Smooth muscle cell (in vitro differentiated cells): Measurements from ENCODE around the gene DDC. TPM values are rescaled to one million over a fixed set of nuclear protein-coding genes. Genes with fewer than 3 reads are reported as not detected.

Source experiments
- DNase-seq: peaks from one replicate; lab custom pipeline; 2025; ENCODE audit not compliant: unreplicated experiment; lab: John Stamatoyannopoulos, UW
- H2AFZ ChIP-seq: fragments of 200-600 bp; sonication (generic); 2 replicates; pipeline ENCODE4 v1.6.0; 2016; ENCODE audit warnings: antibody characterized with exemption, low read depth, mild to moderate bottlenecking
- H3F3A ChIP-seq: fragments of 200-600 bp; sonication (generic); 2 replicates; pipeline ENCODE4 v1.6.0; 2017; ENCODE audit warnings: antibody characterized with exemption, low read depth
- H3K27ac ChIP-seq: fragments of 200-600 bp; sonication (generic); 2 replicates; pipeline ENCODE4 v1.5.1; 2016; ENCODE audit warnings: low read depth, mild to moderate bottlenecking
- H3K27me3 ChIP-seq: fragments of 200-600 bp; sonication (generic); 2 replicates; pipeline ENCODE4 v1.6.1; 2016; ENCODE audit warnings: low read depth, mild to moderate bottlenecking
- H3K36me3 ChIP-seq: fragments of 200-600 bp; sonication (generic); 2 replicates; pipeline ENCODE4 v1.5.1; 2016; ENCODE audit warnings: low read depth
- H3K4me1 ChIP-seq: fragments of 200-600 bp; sonication (generic); 2 replicates; pipeline ENCODE4 v1.5.1; 2016; ENCODE audit warnings: low read depth
- H3K4me2 ChIP-seq: fragments of 200-600 bp; sonication (generic); 2 replicates; pipeline ENCODE4 v1.6.0; 2016; ENCODE audit warnings: mild to moderate bottlenecking
- H3K4me3 ChIP-seq: fragments of 200-600 bp; sonication (generic); 2 replicates; pipeline ENCODE4 v1.5.1; 2016; ENCODE audit warnings: mild to moderate bottlenecking
- H3K79me2 ChIP-seq: fragments of 200-600 bp; sonication (generic); 2 replicates; pipeline ENCODE4 v1.6.0; 2016; ENCODE audit warnings: low read depth, mild to moderate bottlenecking
- H3K9ac ChIP-seq: fragments of 200-600 bp; sonication (generic); 2 replicates; pipeline ENCODE4 v1.6.0; 2016; ENCODE audit warnings: low read depth
- H3K9me3 ChIP-seq: fragments of 200-600 bp; sonication (generic); replicated peaks from 2 replicates; pipeline ENCODE4 v1.5.1; 2016; ENCODE audit warnings: low read depth
- H4K20me1 ChIP-seq: fragments of 200-600 bp; sonication (generic); 2 replicates; pipeline ENCODE4 v1.6.0; 2016; ENCODE audit warnings: low read depth
- WGBS: methylation state at CpG from one replicate; pipeline ENCODE4 v1.1.7; 2016; ENCODE audit warnings: low lambda C conversion rate; 5-methylcytosine and 5-hydroxymethylcytosine counted together
- polyA plus RNA-seq: library from polyadenylated mRNA; unstranded; fragments of >200 nt; fragmentation: Nextera tagmentation; extraction: Ambion mirVana; gene quantifications from 2 replicates; pipeline ENCODE4 v1.2.1, GENCODE V29; 2016
- total RNA-seq: library from RNA; depleted of rRNA; stranded (reverse); fragments of >200 nt; gene quantifications from 2 replicates; pipeline ENCODE4 v1.2.3, GENCODE V29; 2014
- TF ChIP-seq, protein P1 (sequence below): fragments of 200-600 bp; sonication (generic); IDR thresholded peaks from 2 replicates; pipeline ENCODE4 v1.5.1; 2017; ENCODE audit warnings: borderline replicate concordance, mild to moderate bottlenecking, antibody characterized with exemption; ENCODE audit not compliant: insufficient read depth, poor library complexity, severe bottlenecking

DDC gene
- total and polyA plus RNA-seq, 2 experiments from 2014 or later: not detected

DNA sequence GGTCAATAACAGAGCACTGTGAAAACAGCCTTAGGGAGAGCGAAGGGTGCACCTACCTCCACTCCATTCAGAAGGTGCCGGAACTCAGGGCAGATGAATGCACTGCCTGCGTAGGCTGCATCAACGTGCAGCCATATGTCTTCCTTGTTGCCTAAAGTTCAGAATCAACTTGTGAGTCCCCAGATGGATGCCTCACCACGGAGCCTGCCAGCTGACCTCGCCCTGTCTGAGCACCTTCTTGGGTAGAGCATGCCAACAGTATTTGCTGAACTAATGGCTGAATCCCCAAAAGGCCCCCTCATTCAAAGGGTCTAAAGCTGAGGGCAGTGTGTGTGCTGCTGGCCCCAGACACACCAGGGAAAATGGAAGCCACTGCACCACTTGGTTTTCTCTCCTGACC is 66.1 kb downstream of the DDC start:
- peaks cover 10% of the 10 kb centered on the region for H3F3A ChIP-seq
- H3K27me3 ChIP-seq: no peaks in the 10 kb centered on the region
- no peak overlapping the region for H3K4me3 ChIP-seq
- no peak for DNase-seq
- H4K20me1 ChIP-seq: no peaks in the 10 kb centered on the region
- H2AFZ ChIP-seq: no peak overlapping the region
- no peak overlapping the region for H3K4me2 ChIP-seq
- 96% methylated on average over 6 of the region's 6 CpGs for WGBS
- no peak overlapping the region for H3K27ac ChIP-seq
- TF ChIP-seq, protein P1, sequence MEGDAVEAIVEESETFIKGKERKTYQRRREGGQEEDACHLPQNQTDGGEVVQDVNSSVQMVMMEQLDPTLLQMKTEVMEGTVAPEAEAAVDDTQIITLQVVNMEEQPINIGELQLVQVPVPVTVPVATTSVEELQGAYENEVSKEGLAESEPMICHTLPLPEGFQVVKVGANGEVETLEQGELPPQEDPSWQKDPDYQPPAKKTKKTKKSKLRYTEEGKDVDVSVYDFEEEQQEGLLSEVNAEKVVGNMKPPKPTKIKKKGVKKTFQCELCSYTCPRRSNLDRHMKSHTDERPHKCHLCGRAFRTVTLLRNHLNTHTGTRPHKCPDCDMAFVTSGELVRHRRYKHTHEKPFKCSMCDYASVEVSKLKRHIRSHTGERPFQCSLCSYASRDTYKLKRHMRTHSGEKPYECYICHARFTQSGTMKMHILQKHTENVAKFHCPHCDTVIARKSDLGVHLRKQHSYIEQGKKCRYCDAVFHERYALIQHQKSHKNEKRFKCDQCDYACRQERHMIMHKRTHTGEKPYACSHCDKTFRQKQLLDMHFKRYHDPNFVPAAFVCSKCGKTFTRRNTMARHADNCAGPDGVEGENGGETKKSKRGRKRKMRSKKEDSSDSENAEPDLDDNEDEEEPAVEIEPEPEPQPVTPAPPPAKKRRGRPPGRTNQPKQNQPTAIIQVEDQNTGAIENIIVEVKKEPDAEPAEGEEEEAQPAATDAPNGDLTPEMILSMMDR: no peak
- H3K36me3 ChIP-seq: no peaks in the 10 kb centered on the region
- H3K9me3 ChIP-seq: no peaks in the 10 kb centered on the region
- no peaks in the 10 kb centered on the region for H3K79me2 ChIP-seq
- H3K4me1 ChIP-seq: peaks cover 8% of the 10 kb centered on the region
- H3K9ac ChIP-seq: no peak overlapping the region

DNA sequence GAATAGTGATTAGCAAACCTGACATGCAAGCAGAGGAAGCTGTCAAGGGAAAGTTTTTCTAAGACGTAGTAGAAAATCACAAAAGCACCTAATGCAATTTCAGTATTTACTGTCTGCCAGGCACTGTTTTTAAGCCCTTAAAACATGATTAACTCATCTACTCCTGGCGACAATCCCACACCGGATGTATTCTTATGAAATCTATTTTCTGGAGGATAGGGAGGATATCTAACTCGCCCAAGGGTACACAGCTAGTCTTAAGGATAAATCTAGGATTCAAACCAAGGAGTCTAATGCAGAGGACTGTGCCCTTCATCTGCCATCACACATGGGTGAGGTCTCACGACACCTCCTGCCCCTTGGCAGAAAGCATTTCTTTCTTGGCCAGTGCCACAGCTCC is 67.2 kb downstream of the DDC start:
- Histone ChIP-seq H3K9ac (no peak overlapping the region), H3K36me3 (no peaks in the 10 kb centered on the region), H3K4me2 (peak overlapping the region; percentile 77), H3K27me3 (no peaks in the 10 kb centered on the region), H3K9me3 (no peaks in the 10 kb centered on the region), H3K79me2 (no peaks in the 10 kb centered on the region), H2AFZ (no peak overlapping the region), H3K4me1 (peaks cover 8% of the 10 kb centered on the region), H3K4me3 (no peak overlapping the region), H3K27ac (peak overlapping the region; percentile 84), H3F3A (peaks cover 10% of the 10 kb centered on the region), H4K20me1 (no peaks in the 10 kb centered on the region)
- 61% methylated on average over 5 of the region's 5 CpGs for WGBS
- DNase-seq: no peak
- TF ChIP-seq, protein P1: no peak

DNA sequence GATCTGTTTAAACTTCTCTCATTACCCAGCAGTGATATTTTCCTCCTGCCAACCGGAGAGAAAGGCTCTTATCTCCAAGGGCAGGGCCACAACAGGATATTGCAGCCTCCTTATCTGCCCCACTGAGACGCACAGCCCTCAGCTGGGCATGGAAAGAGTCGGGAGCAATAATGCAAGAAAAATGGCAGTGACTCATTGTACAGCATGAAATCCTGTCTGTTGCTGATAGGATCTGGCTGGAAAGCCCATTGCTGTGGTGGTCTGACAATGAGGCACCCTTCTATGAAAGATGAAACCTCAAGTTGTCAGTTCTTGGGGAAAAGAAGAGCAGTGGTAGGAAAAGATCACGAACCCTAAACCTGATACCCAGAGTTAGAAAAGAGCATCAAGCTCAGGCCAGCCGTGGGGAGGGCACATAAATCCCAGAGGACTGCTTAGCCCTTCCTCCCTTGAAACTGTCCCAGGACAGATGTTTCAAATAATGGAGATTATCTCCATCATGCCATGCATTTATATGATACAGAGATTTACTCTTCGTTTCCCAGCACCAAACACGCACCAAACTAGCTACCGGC is 68.0 kb downstream of the DDC start:
- Histone ChIP-seq H3K27me3 (no peaks in the 10 kb centered on the region), H2AFZ (peak overlapping the region; percentile 63), H3K4me3 (no peak overlapping the region), H3K4me2 (peak overlapping the region; percentile 77), H3K4me1 (peaks cover 8% of the 10 kb centered on the region), H3K9ac (peak overlapping the region; percentile 43), H3K27ac (peak overlapping the region; percentile 84), H3K9me3 (no peaks in the 10 kb centered on the region), H4K20me1 (no peaks in the 10 kb centered on the region), H3K36me3 (no peaks in the 10 kb centered on the region), H3K79me2 (no peaks in the 10 kb centered on the region), H3F3A (peaks cover 10% of the 10 kb centered on the region)
- 32% methylated on average over 8 of the region's 8 CpGs for WGBS
- TF ChIP-seq, protein P1: no peak
- no peak for DNase-seq

DNA sequence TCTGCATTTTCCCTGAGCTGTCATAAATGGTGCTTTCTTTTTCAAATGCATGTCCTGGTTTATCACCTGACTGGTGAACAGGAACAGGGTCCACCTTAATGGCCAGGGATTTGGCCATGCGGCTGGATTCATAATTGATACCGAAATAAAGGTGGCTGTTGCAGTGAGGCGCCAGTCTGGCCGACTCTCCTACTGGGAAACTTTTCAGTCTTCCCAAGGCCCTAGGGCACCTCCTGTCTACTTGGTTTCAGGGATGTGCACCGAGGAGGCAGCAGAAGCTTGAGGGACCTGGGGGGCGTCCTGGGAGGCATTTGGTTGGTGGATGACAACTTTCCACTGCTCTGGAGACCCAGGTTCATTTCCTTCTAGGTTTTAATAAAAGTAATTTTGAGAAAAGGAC is 68.6 kb downstream of the DDC start:
- Histone ChIP-seq H3K4me3 (no peak overlapping the region), H4K20me1 (no peaks in the 10 kb centered on the region), H3F3A (peaks cover 10% of the 10 kb centered on the region), H3K27me3 (no peaks in the 10 kb centered on the region), H3K9ac (peak overlapping the region; percentile 43), H3K27ac (peak overlapping the region; percentile 84), H3K4me2 (peak overlapping the region; percentile 77), H3K9me3 (no peaks in the 10 kb centered on the region), H3K79me2 (no peaks in the 10 kb centered on the region), H3K4me1 (peaks cover 8% of the 10 kb centered on the region), H3K36me3 (no peaks in the 10 kb centered on the region), H2AFZ (peak overlapping the region; percentile 63)
- TF ChIP-seq, protein P1: no peak
- WGBS: 92% methylated on average over 6 of the region's 6 CpGs
- no peak for DNase-seq
